ENCODE measurements around the gene ACAP2. TPM values are rescaled to one million over a fixed set of nuclear protein-coding genes. Genes with fewer than 3 reads are reported as not detected.

ACAP2 gene
- total RNA-seq, 4 donors from 2014 or later: 13.2 to 27.6 (median 15.5) TPM

GRCh38 chr3:195461594-195462307, 18.9 kb upstream of the ACAP2 start:
- no peak overlapping the region for H3K27ac ChIP-seq
- no peak for DNase-seq
- H3K36me3 ChIP-seq: no peaks in the 10 kb centered on the region
- no peak overlapping the region for H3K4me3 ChIP-seq
- in situ Hi-C loops (cut with MboI; ENCODE audit: low sequenced_read_pairs in 4 of 4) (no loop called here), intact Hi-C loops (cut with DNase I; ENCODE audit: low total_unique reads) (no loop called here)
- H3K9me3 ChIP-seq: no peaks in the 10 kb centered on the region
- ATAC-seq: no peak
- no peaks in the 10 kb centered on the region for H3K27me3 ChIP-seq
- TF ChIP-seq, protein P1, sequence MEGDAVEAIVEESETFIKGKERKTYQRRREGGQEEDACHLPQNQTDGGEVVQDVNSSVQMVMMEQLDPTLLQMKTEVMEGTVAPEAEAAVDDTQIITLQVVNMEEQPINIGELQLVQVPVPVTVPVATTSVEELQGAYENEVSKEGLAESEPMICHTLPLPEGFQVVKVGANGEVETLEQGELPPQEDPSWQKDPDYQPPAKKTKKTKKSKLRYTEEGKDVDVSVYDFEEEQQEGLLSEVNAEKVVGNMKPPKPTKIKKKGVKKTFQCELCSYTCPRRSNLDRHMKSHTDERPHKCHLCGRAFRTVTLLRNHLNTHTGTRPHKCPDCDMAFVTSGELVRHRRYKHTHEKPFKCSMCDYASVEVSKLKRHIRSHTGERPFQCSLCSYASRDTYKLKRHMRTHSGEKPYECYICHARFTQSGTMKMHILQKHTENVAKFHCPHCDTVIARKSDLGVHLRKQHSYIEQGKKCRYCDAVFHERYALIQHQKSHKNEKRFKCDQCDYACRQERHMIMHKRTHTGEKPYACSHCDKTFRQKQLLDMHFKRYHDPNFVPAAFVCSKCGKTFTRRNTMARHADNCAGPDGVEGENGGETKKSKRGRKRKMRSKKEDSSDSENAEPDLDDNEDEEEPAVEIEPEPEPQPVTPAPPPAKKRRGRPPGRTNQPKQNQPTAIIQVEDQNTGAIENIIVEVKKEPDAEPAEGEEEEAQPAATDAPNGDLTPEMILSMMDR (IDR thresholded peaks at IDR 0.05 in 4 of 5, conservative IDR thresholded peaks at IDR 0.05 in 1 of 5): no peak
- TF ChIP-seq POLR2A (IDR thresholded peaks at IDR 0.05): no peak
- no peaks in the 10 kb centered on the region for H3K4me1 ChIP-seq

DNA sequence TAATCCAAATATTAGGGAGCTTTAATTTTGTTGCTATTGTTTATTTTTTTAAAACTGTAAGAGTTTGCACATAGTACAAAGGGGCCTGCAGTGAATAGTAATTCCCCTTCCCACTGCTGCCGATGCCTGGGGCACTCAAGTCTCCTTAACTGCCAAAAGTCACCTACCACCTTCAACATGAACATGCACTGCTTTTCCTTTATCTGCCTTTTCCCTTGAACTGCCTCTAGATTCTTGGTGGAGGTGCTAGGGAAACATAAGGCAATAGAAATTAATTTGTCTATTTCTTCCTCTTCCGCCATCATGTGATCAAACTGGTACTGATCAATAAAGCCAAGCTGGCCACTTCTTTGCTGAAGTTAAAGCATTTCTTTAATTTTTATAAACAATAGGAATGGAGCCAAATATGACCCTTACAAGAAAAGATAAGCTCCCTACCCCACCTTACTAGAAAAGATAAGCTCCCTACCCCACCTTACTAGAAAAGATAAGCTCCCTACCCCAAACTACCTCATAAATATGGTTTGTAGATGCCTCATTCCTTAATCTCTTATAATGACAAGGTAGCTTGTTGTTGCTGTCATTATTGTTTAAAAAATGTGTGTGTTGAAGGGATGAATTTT, 17.4 kb upstream of the ACAP2 start:
- intact Hi-C loops (cut with DNase I; ENCODE audit: low total_unique reads): no loop called here
- no peaks in the 10 kb centered on the region for H3K9me3 ChIP-seq
- DNase-seq (no peak), ATAC-seq (no peak)
- no peaks in the 10 kb centered on the region for H3K36me3 ChIP-seq
- no peaks in the 10 kb centered on the region for H3K4me1 ChIP-seq
- TF ChIP-seq, protein P1 (IDR thresholded peaks at IDR 0.05 in 4 of 5, conservative IDR thresholded peaks at IDR 0.05 in 1 of 5): no peak
- no peak for TF ChIP-seq POLR2A (IDR thresholded peaks at IDR 0.05)
- in situ Hi-C loops (cut with MboI; ENCODE audit: low sequenced_read_pairs in 4 of 4): no loop called here
- H3K27me3 ChIP-seq: no peaks in the 10 kb centered on the region
- no peak overlapping the region for H3K27ac ChIP-seq
- H3K4me3 ChIP-seq: no peak overlapping the region

DNA sequence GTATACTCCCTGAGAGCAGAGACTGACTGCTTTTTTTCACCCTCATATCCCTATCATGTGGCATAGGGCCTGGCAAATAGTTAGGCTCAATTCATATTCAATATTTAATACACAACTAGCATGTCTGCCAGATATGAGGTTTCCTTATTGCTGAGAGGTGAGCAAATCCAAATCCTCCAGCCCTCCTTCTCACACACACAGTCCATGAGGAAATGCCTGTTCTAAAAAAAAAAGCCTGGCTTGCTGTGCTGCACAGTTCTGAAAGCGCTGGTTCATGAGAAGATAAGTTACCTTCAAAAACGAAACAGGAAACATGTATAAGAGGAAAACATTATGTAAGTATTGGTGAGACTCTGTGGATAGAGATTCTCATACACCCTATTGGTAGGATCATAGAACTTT, 15.5 kb upstream of the ACAP2 start:
- no peaks in the 10 kb centered on the region for H3K27me3 ChIP-seq
- DNase-seq (no peak), ATAC-seq (no peak)
- intact Hi-C loops (cut with DNase I; ENCODE audit: low total_unique reads) (no loop called here), in situ Hi-C loops (cut with MboI; ENCODE audit: low sequenced_read_pairs in 4 of 4) (no loop called here)
- no peaks in the 10 kb centered on the region for H3K36me3 ChIP-seq
- no peak overlapping the region for H3K27ac ChIP-seq
- no peaks in the 10 kb centered on the region for H3K9me3 ChIP-seq
- H3K4me3 ChIP-seq: no peak overlapping the region
- TF ChIP-seq POLR2A (IDR thresholded peaks at IDR 0.05): no peak
- TF ChIP-seq, protein P1 (IDR thresholded peaks at IDR 0.05 in 4 of 5, conservative IDR thresholded peaks at IDR 0.05 in 1 of 5): no peak
- H3K4me1 ChIP-seq: no peaks in the 10 kb centered on the region

GRCh38 chr3:195455789-195456188, 13.0 kb upstream of the ACAP2 start:
- TF ChIP-seq, protein P1 (IDR thresholded peaks at IDR 0.05 in 4 of 5, conservative IDR thresholded peaks at IDR 0.05 in 1 of 5): no peak
- no peak for TF ChIP-seq POLR2A (IDR thresholded peaks at IDR 0.05)
- Histone ChIP-seq H3K27me3 (no peaks in the 10 kb centered on the region), H3K4me1 (peaks cover 0 to 5% of the 10 kb centered on the region in 2 donors), H3K4me3 (no peak overlapping the region), H3K9me3 (no peaks in the 10 kb centered on the region), H3K27ac (no peak overlapping the region), H3K36me3 (no peaks in the 10 kb centered on the region)
- DNase-seq: no peak
- no peak for ATAC-seq
- in situ Hi-C loops (cut with MboI; ENCODE audit: low sequenced_read_pairs in 4 of 4): no loop called here
- intact Hi-C loops (cut with DNase I; ENCODE audit: low total_unique reads): no loop called here
